GM23338 (cell line): ENCODE results near the gene RGN. TPM values are rescaled to one million over a fixed set of nuclear protein-coding genes. Genes with fewer than 3 reads are reported as not detected.

Experiments
- ATAC-seq: fragments of 200-7000 bp; cut with Tn5 transposase; 3 replicates; pipeline ENCODE4 v1.9.1; 2020
- DNase-seq: peaks from one replicate; pipeline ENCODE4 v3.0.0-alpha.2; 2015; ENCODE audit warnings: low spot score
- H2AFZ ChIP-seq: fragments of 200-600 bp; sonication (generic); 2 replicates; pipeline ENCODE4 v1.8.0; 2016; ENCODE audit warnings: antibody characterized with exemption, mild to moderate bottlenecking, moderate library complexity
- H3F3A ChIP-seq: fragments of 200-600 bp; sonication (generic); replicated peaks from 2 replicates; pipeline ENCODE4 v1.8.0; 2017; ENCODE audit warnings: antibody characterized with exemption, mixed run types, low read depth
- H3K27ac ChIP-seq: fragments of 200-600 bp; sonication (generic); 2 replicates; pipeline ENCODE4 v1.6.1; 2016; ENCODE audit warnings: low read depth
- H3K27me3 ChIP-seq: fragments of 200-600 bp; sonication (generic); 2 replicates; pipeline ENCODE4 v1.8.0; 2016; ENCODE audit warnings: mild to moderate bottlenecking, mixed run types, moderate library complexity; ENCODE audit not compliant: insufficient read depth
- H3K36me3 ChIP-seq: fragments of 200-600 bp; sonication (generic); 2 replicates; pipeline ENCODE4 v1.8.0; 2016; ENCODE audit warnings: mild to moderate bottlenecking; ENCODE audit not compliant: insufficient read depth
- H3K4me1 ChIP-seq: fragments of 200-600 bp; sonication (generic); 2 replicates; pipeline ENCODE4 v1.8.0; 2016; ENCODE audit warnings: mild to moderate bottlenecking, moderate library complexity; ENCODE audit not compliant: insufficient read depth
- H3K4me2 ChIP-seq: fragments of 200-600 bp; sonication (generic); 2 replicates; pipeline ENCODE4 v1.7.1; 2017; ENCODE audit warnings: mixed run types
- H3K4me3 ChIP-seq: fragments of 200-600 bp; sonication (generic); 2 replicates; pipeline ENCODE4 v1.6.1; 2016; ENCODE audit warnings: mixed run types
- H3K79me2 ChIP-seq: fragments of 200-600 bp; sonication (generic); replicated peaks from 2 replicates; pipeline ENCODE4 v1.8.0; 2017; ENCODE audit warnings: mild to moderate bottlenecking; ENCODE audit not compliant: insufficient read depth
- H3K9me2 ChIP-seq: fragments of 200-600 bp; sonication (generic); 2 replicates; pipeline ENCODE4 v1.8.0; 2017; ENCODE audit not compliant: insufficient read depth
- H4K20me1 ChIP-seq: fragments of 200-600 bp; sonication (generic); replicated peaks from 2 replicates; pipeline ENCODE4 v1.8.0; 2017; ENCODE audit warnings: mild to moderate bottlenecking; ENCODE audit not compliant: insufficient read depth
- H3K27ac Mint-ChIP-seq: 2 replicates; pipeline ENCODE4 v1.8.0; 2020; ENCODE audit warnings: inconsistent platforms, mild to moderate bottlenecking, moderate library complexity, mixed read lengths
- H3K27me3 Mint-ChIP-seq: 3 replicates; pipeline ENCODE4 v1.8.0; 2022; ENCODE audit warnings: low read depth, mild to moderate bottlenecking, moderate library complexity, mixed read lengths, inconsistent platforms; ENCODE audit not compliant: insufficient read depth, poor library complexity
- H3K36me3 Mint-ChIP-seq: 3 replicates; pipeline ENCODE4 v1.8.0; 2021; ENCODE audit warnings: low read depth, mild to moderate bottlenecking, inconsistent platforms, moderate library complexity, mixed read lengths
- H3K4me1 Mint-ChIP-seq: 3 replicates; pipeline ENCODE4 v1.8.0; 2020; ENCODE audit warnings: mild to moderate bottlenecking, inconsistent platforms, mixed read lengths
- H3K4me3 Mint-ChIP-seq: 3 replicates; pipeline ENCODE4 v1.8.0; 2021; ENCODE audit warnings: moderate library complexity, mild to moderate bottlenecking, inconsistent platforms, mixed read lengths
- H3K9me3 Mint-ChIP-seq: 3 replicates; pipeline ENCODE4 v1.8.0; 2020; ENCODE audit warnings: moderate library complexity, mild to moderate bottlenecking, inconsistent platforms, mixed read lengths
- CREB1 ChIP-seq: fragments of 250-450 bp; sonication (Bioruptor Pico); IDR thresholded peaks from 2 replicates; pipeline ENCODE4 v1.5.0; 2020; ENCODE audit warnings: low read depth, mild to moderate bottlenecking, moderate library complexity
- ETS1 ChIP-seq: IDR thresholded peaks from 2 replicates; pipeline ENCODE4 v1.6.1; 2016; ENCODE audit warnings: antibody characterized with exemption
- EZH2 ChIP-seq: fragments of 200-600 bp; sonication (generic); IDR thresholded peaks from one replicate; pipeline ENCODE4 v1.8.0; 2017; ENCODE audit warnings: antibody characterized with exemption, mild to moderate bottlenecking, low read depth; ENCODE audit not compliant: unreplicated experiment
- EZH2phosphoT487 ChIP-seq: fragments of 200-600 bp; sonication (generic); IDR thresholded peaks from one replicate; pipeline ENCODE4 v1.8.1; 2018; ENCODE audit warnings: antibody characterized with exemption; ENCODE audit not compliant: unreplicated experiment
- JUNB ChIP-seq: IDR thresholded peaks from one replicate; pipeline ENCODE4 v1.6.1; 2016; ENCODE audit warnings: antibody characterized with exemption; ENCODE audit not compliant: unreplicated experiment
- NANOG ChIP-seq: IDR thresholded peaks from 2 replicates; pipeline ENCODE4 v1.6.1; 2016; ENCODE audit warnings: antibody characterized with exemption, borderline replicate concordance
- POLR2AphosphoS5 ChIP-seq: IDR thresholded peaks from 2 replicates; pipeline ENCODE4 v1.6.1; 2016; ENCODE audit warnings: antibody characterized with exemption, low read depth
- STAT1 ChIP-seq: IDR thresholded peaks from one replicate; pipeline ENCODE4 v1.6.1; 2016; ENCODE audit warnings: antibody characterized with exemption; ENCODE audit not compliant: unreplicated experiment
- ZNF114 ChIP-seq: fragments of 250-450 bp; sonication (Bioruptor Pico); IDR thresholded peaks from 2 replicates; pipeline ENCODE4 v1.5.0; 2020; ENCODE audit warnings: mild to moderate bottlenecking, moderate library complexity
- ZNF331 ChIP-seq: fragments of 250-450 bp; sonication (Bioruptor Pico); IDR thresholded peaks from 2 replicates; pipeline ENCODE4 v1.5.0; 2020; ENCODE audit warnings: low read depth, mild to moderate bottlenecking, moderate library complexity
- polyA plus RNA-seq: library from polyadenylated mRNA; unstranded; fragments of >200 nt; fragmentation: Nextera tagmentation; extraction: Ambion mirVana; gene quantifications from 2 replicates; pipeline ENCODE4 v1.2.1, GENCODE V29; 2016
- total RNA-seq: library from RNA; depleted of rRNA; stranded (reverse); fragments of >200 nt; shearing (Covaris generic); gene quantifications from 2 replicates; pipeline ENCODE4 v1.2.3, GENCODE V29; 2014
- TF ChIP-seq, protein P1 (sequence below): IDR thresholded peaks from one replicate; pipeline ENCODE4 v1.6.1; 2018; ENCODE audit warnings: antibody characterized with exemption; ENCODE audit not compliant: unreplicated experiment
- TF ChIP-seq, protein P2 (sequence below): fragments of 250-450 bp; sonication (Bioruptor Pico); IDR thresholded peaks from 2 replicates; pipeline ENCODE4 v1.5.0; 2020; ENCODE audit warnings: mild to moderate bottlenecking, moderate library complexity
- TF ChIP-seq, protein P3 (sequence below), 2 experiments: fragments of 200-600 bp in 1 of 2; sonication (generic) in 1 of 2; conservative IDR thresholded peaks; 2 replicates each; pipeline versions ENCODE4 v1.5.1 to v1.6.1; 2016 to 2017; ENCODE audit warnings: antibody characterized with exemption in 2 of 2, low read depth in 2 of 2, mild to moderate bottlenecking in 2 of 2, moderate library complexity in 1 of 2

RGN gene
- total and polyA plus RNA-seq, 2 experiments from 2014 or later, result 5.5 to 6.7 TPM

DNA sequence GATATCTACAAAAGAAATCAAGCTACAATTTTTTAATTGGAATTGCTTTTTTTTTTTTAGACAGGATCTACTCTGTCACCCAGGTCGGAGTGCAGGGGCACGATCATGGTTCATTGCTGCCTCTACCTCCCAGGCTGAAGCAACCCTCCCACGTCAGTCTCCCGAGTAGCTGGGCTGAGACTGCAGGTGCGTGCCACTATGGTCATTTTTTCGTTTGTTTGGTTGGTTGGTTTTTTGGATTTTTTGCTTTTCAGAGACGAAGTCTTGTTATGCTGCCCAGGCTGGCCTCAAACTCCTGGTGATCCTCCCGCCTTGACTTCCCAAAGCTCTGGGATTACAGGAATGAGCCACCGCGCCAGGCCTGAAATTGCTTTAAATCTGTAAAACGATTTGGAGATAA is 15.6 kb downstream of the RGN start:
- Mint-ChIP-seq H3K27ac (no peak overlapping the region), H3K9me3 (no peaks in the 10 kb centered on the region), H3K4me3 (no peak overlapping the region), H3K36me3 (no peaks in the 10 kb centered on the region), H3K27me3 (peaks cover 2% of the 10 kb centered on the region), H3K4me1 (peaks cover 32% of the 10 kb centered on the region)
- no peak overlapping the region for H3K27ac ChIP-seq
- no peaks in the 10 kb centered on the region for H3K27me3 ChIP-seq
- H3K4me2 ChIP-seq, result no peak overlapping the region
- 0 out of 2 replicates have a peak, but pooled peaks cover 2% of the 10 kb centered on the region for H3K36me3 ChIP-seq
- H4K20me1 ChIP-seq, result no peaks in the 10 kb centered on the region
- H3K4me1 ChIP-seq, result peaks cover 19% of the 10 kb centered on the region; the same call in 1 of the 2 replicates
- ATAC-seq (no peak), DNase-seq (no peak)
- H3K4me3 ChIP-seq, result no peak overlapping the region
- no peak overlapping the region for H2AFZ ChIP-seq
- TF ChIP-seq ZNF331 (CRISPR knock-in tag) (no peak), EZH2 (no peak), ETS1 (no peak), NANOG (no peak), CREB1 (CRISPR knock-in tag) (no peak), JUNB (no peak), ZNF114 (CRISPR knock-in tag) (no peak), EZH2phosphoT487 (no peak), POLR2AphosphoS5 (no peak), STAT1 (no peak)
- TF ChIP-seq, protein P1, sequence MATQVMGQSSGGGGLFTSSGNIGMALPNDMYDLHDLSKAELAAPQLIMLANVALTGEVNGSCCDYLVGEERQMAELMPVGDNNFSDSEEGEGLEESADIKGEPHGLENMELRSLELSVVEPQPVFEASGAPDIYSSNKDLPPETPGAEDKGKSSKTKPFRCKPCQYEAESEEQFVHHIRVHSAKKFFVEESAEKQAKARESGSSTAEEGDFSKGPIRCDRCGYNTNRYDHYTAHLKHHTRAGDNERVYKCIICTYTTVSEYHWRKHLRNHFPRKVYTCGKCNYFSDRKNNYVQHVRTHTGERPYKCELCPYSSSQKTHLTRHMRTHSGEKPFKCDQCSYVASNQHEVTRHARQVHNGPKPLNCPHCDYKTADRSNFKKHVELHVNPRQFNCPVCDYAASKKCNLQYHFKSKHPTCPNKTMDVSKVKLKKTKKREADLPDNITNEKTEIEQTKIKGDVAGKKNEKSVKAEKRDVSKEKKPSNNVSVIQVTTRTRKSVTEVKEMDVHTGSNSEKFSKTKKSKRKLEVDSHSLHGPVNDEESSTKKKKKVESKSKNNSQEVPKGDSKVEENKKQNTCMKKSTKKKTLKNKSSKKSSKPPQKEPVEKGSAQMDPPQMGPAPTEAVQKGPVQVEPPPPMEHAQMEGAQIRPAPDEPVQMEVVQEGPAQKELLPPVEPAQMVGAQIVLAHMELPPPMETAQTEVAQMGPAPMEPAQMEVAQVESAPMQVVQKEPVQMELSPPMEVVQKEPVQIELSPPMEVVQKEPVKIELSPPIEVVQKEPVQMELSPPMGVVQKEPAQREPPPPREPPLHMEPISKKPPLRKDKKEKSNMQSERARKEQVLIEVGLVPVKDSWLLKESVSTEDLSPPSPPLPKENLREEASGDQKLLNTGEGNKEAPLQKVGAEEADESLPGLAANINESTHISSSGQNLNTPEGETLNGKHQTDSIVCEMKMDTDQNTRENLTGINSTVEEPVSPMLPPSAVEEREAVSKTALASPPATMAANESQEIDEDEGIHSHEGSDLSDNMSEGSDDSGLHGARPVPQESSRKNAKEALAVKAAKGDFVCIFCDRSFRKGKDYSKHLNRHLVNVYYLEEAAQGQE, result no peak
- TF ChIP-seq, protein P2, sequence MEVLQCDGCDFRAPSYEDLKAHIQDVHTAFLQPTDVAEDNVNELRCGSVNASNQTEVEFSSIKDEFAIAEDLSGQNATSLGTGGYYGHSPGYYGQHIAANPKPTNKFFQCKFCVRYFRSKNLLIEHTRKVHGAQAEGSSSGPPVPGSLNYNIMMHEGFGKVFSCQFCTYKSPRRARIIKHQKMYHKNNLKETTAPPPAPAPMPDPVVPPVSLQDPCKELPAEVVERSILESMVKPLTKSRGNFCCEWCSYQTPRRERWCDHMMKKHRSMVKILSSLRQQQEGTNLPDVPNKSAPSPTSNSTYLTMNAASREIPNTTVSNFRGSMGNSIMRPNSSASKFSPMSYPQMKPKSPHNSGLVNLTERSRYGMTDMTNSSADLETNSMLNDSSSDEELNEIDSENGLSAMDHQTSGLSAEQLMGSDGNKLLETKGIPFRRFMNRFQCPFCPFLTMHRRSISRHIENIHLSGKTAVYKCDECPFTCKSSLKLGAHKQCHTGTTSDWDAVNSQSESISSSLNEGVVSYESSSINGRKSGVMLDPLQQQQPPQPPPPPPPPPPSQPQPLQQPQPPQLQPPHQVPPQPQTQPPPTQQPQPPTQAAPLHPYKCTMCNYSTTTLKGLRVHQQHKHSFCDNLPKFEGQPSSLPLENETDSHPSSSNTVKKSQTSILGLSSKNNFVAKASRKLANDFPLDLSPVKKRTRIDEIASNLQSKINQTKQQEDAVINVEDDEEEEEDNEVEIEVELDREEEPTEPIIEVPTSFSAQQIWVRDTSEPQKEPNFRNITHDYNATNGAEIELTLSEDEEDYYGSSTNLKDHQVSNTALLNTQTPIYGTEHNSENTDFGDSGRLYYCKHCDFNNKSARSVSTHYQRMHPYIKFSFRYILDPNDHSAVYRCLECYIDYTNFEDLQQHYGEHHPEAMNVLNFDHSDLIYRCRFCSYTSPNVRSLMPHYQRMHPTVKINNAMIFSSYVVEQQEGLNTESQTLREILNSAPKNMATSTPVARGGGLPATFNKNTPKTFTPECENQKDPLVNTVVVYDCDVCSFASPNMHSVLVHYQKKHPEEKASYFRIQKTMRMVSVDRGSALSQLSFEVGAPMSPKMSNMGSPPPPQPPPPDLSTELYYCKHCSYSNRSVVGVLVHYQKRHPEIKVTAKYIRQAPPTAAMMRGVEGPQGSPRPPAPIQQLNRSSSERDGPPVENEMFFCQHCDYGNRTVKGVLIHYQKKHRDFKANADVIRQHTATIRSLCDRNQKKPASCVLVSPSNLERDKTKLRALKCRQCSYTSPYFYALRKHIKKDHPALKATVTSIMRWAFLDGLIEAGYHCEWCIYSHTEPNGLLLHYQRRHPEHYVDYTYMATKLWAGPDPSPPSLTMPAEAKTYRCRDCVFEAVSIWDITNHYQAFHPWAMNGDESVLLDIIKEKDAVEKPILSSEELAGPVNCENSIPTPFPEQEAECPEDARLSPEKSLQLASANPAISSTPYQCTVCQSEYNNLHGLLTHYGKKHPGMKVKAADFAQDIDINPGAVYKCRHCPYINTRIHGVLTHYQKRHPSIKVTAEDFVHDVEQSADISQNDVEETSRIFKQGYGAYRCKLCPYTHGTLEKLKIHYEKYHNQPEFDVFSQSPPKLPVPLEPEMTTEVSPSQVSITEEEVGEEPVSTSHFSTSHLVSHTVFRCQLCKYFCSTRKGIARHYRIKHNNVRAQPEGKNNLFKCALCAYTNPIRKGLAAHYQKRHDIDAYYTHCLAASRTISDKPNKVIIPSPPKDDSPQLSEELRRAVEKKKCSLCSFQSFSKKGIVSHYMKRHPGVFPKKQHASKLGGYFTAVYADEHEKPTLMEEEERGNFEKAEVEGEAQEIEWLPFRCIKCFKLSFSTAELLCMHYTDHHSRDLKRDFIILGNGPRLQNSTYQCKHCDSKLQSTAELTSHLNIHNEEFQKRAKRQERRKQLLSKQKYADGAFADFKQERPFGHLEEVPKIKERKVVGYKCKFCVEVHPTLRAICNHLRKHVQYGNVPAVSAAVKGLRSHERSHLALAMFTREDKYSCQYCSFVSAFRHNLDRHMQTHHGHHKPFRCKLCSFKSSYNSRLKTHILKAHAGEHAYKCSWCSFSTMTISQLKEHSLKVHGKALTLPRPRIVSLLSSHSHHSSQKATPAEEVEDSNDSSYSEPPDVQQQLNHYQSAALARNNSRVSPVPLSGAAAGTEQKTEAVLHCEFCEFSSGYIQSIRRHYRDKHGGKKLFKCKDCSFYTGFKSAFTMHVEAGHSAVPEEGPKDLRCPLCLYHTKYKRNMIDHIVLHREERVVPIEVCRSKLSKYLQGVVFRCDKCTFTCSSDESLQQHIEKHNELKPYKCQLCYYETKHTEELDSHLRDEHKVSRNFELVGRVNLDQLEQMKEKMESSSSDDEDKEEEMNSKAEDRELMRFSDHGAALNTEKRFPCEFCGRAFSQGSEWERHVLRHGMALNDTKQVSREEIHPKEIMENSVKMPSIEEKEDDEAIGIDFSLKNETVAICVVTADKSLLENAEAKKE (CRISPR knock-in tag), result no peak
- TF ChIP-seq, protein P3, sequence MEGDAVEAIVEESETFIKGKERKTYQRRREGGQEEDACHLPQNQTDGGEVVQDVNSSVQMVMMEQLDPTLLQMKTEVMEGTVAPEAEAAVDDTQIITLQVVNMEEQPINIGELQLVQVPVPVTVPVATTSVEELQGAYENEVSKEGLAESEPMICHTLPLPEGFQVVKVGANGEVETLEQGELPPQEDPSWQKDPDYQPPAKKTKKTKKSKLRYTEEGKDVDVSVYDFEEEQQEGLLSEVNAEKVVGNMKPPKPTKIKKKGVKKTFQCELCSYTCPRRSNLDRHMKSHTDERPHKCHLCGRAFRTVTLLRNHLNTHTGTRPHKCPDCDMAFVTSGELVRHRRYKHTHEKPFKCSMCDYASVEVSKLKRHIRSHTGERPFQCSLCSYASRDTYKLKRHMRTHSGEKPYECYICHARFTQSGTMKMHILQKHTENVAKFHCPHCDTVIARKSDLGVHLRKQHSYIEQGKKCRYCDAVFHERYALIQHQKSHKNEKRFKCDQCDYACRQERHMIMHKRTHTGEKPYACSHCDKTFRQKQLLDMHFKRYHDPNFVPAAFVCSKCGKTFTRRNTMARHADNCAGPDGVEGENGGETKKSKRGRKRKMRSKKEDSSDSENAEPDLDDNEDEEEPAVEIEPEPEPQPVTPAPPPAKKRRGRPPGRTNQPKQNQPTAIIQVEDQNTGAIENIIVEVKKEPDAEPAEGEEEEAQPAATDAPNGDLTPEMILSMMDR (conservative IDR thresholded peaks at IDR 0.05; ENCODE audit: low read depth in 2 of 2), result no peak
- H3F3A ChIP-seq, result 0 out of 2 replicates have a peak, but pooled peaks cover 3% of the 10 kb centered on the region
- 0 out of 2 replicates have a peak, but pooled peaks cover under 1% of the 10 kb centered on the region for H3K9me2 ChIP-seq
- H3K79me2 ChIP-seq, result no peaks in the 10 kb centered on the region
